ENCODE results near the gene MYO18B.

The MYO18B gene

GRCh38 chr22:26008587-26008986, 266.6 kb downstream of the MYO18B start:
- no peak for DNase-seq

GRCh38 chr22:26016916-26017315, 274.9 kb downstream of the MYO18B start:
- DNase-seq = no peak

- DNase-seq = no peak
Observed at GRCh38 chr22:26017932-26018331, 275.9 kb downstream of the MYO18B start.

- no peak for DNase-seq
Observed at GRCh38 chr22:26019596-26019995, 277.6 kb downstream of the MYO18B start.

GRCh38 chr22:26021516-26021915, 279.5 kb downstream of the MYO18B start:
- DNase-seq = no peak

GRCh38 chr22:26023104-26023775, 281.3 kb downstream of the MYO18B start:
- no peak for DNase-seq

GRCh38 chr22:26025626-26026025, 283.6 kb downstream of the MYO18B start:
- no peak for DNase-seq

GRCh38 chr22:26027341-26027740, 285.4 kb downstream of the MYO18B start:
- no peak for DNase-seq

- DNase-seq = no peak
Observed at GRCh38 chr22:26031641-26032040, 289.7 kb downstream of the MYO18B start.

- no peak for DNase-seq
Observed at GRCh38 chr22:26033071-26033470, 291.1 kb downstream of the MYO18B start.

GRCh38 chr22:26033586-26033985, 291.6 kb downstream of the MYO18B start:
- DNase-seq = no peak

- no peak for DNase-seq
Observed at GRCh38 chr22:26035523-26035922, 293.5 kb downstream of the MYO18B start.

- no peak for DNase-seq
Observed at GRCh38 chr22:26038365-26038764, 296.4 kb downstream of the MYO18B start.

GRCh38 chr22:26041931-26042330, 299.9 kb downstream of the MYO18B start:
- no peak for DNase-seq

- no peak for DNase-seq
Observed at GRCh38 chr22:26043031-26043430, 301.0 kb downstream of the MYO18B start.

GRCh38 chr22:26045051-26045450, 303.1 kb downstream of the MYO18B start:
- no peak for DNase-seq

- no peak for DNase-seq
Observed at GRCh38 chr22:26045860-26046259, 303.9 kb downstream of the MYO18B start.

GRCh38 chr22:26047516-26047915, 305.5 kb downstream of the MYO18B start:
- no peak for DNase-seq

- DNase-seq = no peak
Observed at GRCh38 chr22:26047920-26048319, 305.9 kb downstream of the MYO18B start.

- no peak for DNase-seq
Observed at GRCh38 chr22:26050079-26050478, 308.1 kb downstream of the MYO18B start.

- DNase-seq = no peak
Observed at GRCh38 chr22:26053737-26054316, 311.8 kb downstream of the MYO18B start.

- no peak for DNase-seq
Observed at GRCh38 chr22:26054841-26055605, 313.0 kb downstream of the MYO18B start.

- DNase-seq = no peak
Observed at GRCh38 chr22:26055693-26056092, 313.7 kb downstream of the MYO18B start.

Data from stimulated activated CD8-positive, alpha-beta memory T cell treated with anti-CD3 and anti-CD28 coated beads, Interleukin-4, amount 100 ng/mL, for 48 hours (primary cell).